Activated CD4-positive, alpha-beta T cell treated with anti-CD3 and anti-CD28 coated beads, Interleukin-10, Interleukin-2, amounts not matched to agents 100 ng/mL and 50 ng/mL, durations not matched to agents 16 hours and 8 hours (primary cell): Measurements from ENCODE around the gene GPHN.

Experiments
- DNase-seq: peaks from one replicate; pipeline ENCODE4 v3.0.0-alpha.2; 2020

Gene GPHN

GRCh38 chr14:66507722-66508546 is at the start of gene GPHN:
TSS of gene GPHN (plus strand) at chr14:66508147.
- DNase-seq = peak; percentile 97

GRCh38 chr14:66459603-66460002 is 48.3 kb upstream of the GPHN start:
- no peak for DNase-seq

- no peak for DNase-seq
These were observed 43.7 kb upstream of the GPHN start for GRCh38 chr14:66464261-66464660.

GRCh38 chr14:66468778-66469367 is 39.1 kb upstream of the GPHN start:
- DNase-seq = no peak

- no peak for DNase-seq
These were observed 36.4 kb upstream of the GPHN start for GRCh38 chr14:66471584-66471983.

- no peak for DNase-seq
These were observed 35.7 kb upstream of the GPHN start for GRCh38 chr14:66472251-66472650.

- DNase-seq = no peak
These were observed 34.7 kb upstream of the GPHN start for GRCh38 chr14:66473223-66473622.

- DNase-seq = no peak
These were observed 31.0 kb upstream of the GPHN start for GRCh38 chr14:66476964-66477363.

- no peak for DNase-seq
These were observed 30.4 kb upstream of the GPHN start for GRCh38 chr14:66477567-66477966.

- no peak for DNase-seq
These were observed 25.1 kb upstream of the GPHN start for GRCh38 chr14:66482873-66483272.

GRCh38 chr14:66483322-66483721 is 24.6 kb upstream of the GPHN start:
- DNase-seq = no peak

GRCh38 chr14:66485029-66485428 is 22.9 kb upstream of the GPHN start:
- DNase-seq = no peak

GRCh38 chr14:66485910-66486421 is 22.0 kb upstream of the GPHN start, which contains the start of gene CCDC196:
TSS of gene CCDC196 (plus strand) at chr14:66486371. CDS start at chr14:66486503, 132 bp downstream.
- no peak for DNase-seq

GRCh38 chr14:66487164-66487563 is 20.8 kb upstream of the GPHN start:
- no peak for DNase-seq

GRCh38 chr14:66490143-66491111 is 17.5 kb upstream of the GPHN start:
- DNase-seq = no peak

GRCh38 chr14:66493750-66494149 is 14.2 kb upstream of the GPHN start:
- DNase-seq = no peak

GRCh38 chr14:66495218-66496098 is 12.5 kb upstream of the GPHN start:
- DNase-seq = peak; percentile 52

- DNase-seq = no peak
These were observed 11.6 kb upstream of the GPHN start for GRCh38 chr14:66496188-66496807.

- DNase-seq = no peak
These were observed 11.0 kb upstream of the GPHN start for GRCh38 chr14:66496911-66497310.

GRCh38 chr14:66498311-66498710 is 9.6 kb upstream of the GPHN start:
- no peak for DNase-seq

GRCh38 chr14:66501592-66501991 is 6.4 kb upstream of the GPHN start:
- no peak for DNase-seq
